CD4-positive, alpha-beta T cell treated with Interleukin-4 for 1 hour (primary cell): ENCODE results near the gene SMU1.
"Not testable (repeated sequence)": the region's sequence is repeated elsewhere in the genome, so short reads cannot be mapped to it uniquely, and the experiment has no call there.

Source experiments
- DNase-seq, 2 donors: peaks; one replicate each; pipeline ENCODE4 v3.0.0-alpha.2; 2020 to 2022

SMU1 gene

GRCh38 chr9:33104401-33104800 lies 27.9 kb upstream of the SMU1 start:
- no peak for DNase-seq

GRCh38 chr9:33103501-33104281 lies 27.2 kb upstream of the SMU1 start:
- no peak for DNase-seq

- no peak for DNase-seq
Observed at GRCh38 chr9:33102551-33103210, 26.2 kb upstream of the SMU1 start.

GRCh38 chr9:33101104-33101951 lies 24.9 kb upstream of the SMU1 start:
- DNase-seq = no peak

- no peak for DNase-seq
Observed at GRCh38 chr9:33099754-33100153, 23.3 kb upstream of the SMU1 start.

- DNase-seq = no peak
Observed at GRCh38 chr9:33097192-33097591, 20.7 kb upstream of the SMU1 start.

GRCh38 chr9:33092634-33093033 lies 16.2 kb upstream of the SMU1 start:
- DNase-seq = no peak

- not testable (repeated sequence) for DNase-seq
Observed at GRCh38 chr9:33085672-33086071, 9.2 kb upstream of the SMU1 start.

- peak in 1 of 2 donors; percentile 29 for DNase-seq
Observed at GRCh38 chr9:33082538-33083326, 6.3 kb upstream of the SMU1 start.

- peak in 1 of 2 donors; percentile 31 for DNase-seq
Observed at GRCh38 chr9:33082128-33082527, 5.7 kb upstream of the SMU1 start.

- DNase-seq = peak; percentile 83 to 90
Observed at GRCh38 chr9:33081128-33081851, 4.8 kb upstream of the SMU1 start.

- DNase-seq = no peak
Observed at GRCh38 chr9:33080534-33080933, 4.1 kb upstream of the SMU1 start.

- no peak for DNase-seq
Observed at GRCh38 chr9:33068991-33069390, 7.5 kb downstream of the SMU1 start.

- DNase-seq = no peak
Observed at GRCh38 chr9:33065157-33066076, 11.1 kb downstream of the SMU1 start.

GRCh38 chr9:33051144-33051543 lies 25.3 kb downstream of the SMU1 start:
- DNase-seq = no peak

GRCh38 chr9:33049680-33050361 lies 26.7 kb downstream of the SMU1 start:
- no peak for DNase-seq

GRCh38 chr9:33048054-33048465 lies 28.4 kb downstream of the SMU1 start:
- DNase-seq = no peak

GRCh38 chr9:33046061-33046460 lies 30.4 kb downstream of the SMU1 start:
- no peak for DNase-seq

- no peak for DNase-seq
Observed at GRCh38 chr9:33044677-33045282, 31.7 kb downstream of the SMU1 start.
